Astrocyte of the hippocampus (primary cell): ENCODE data around the gene CAMTA1.

ENCODE experiments used
- DNase-seq: peaks from one replicate; pipeline ENCODE4 v3.0.0; 2011; ENCODE audit warnings: low read depth, low spot score

CAMTA1 gene

GRCh38 chr1:6971699-6972098 lies 186.4 kb downstream of the CAMTA1 start:
- DNase-seq: no peak

GRCh38 chr1:6972399-6972798 lies 187.1 kb downstream of the CAMTA1 start:
- DNase-seq: no peak

- no peak for DNase-seq
Measured at GRCh38 chr1:6975331-6976043, 190.2 kb downstream of the CAMTA1 start.

GRCh38 chr1:6976044-6976375 lies 190.8 kb downstream of the CAMTA1 start:
- no peak for DNase-seq

GRCh38 chr1:6979003-6979613 lies 193.9 kb downstream of the CAMTA1 start:
- no peak for DNase-seq

GRCh38 chr1:6981595-6981994 lies 196.3 kb downstream of the CAMTA1 start:
- no peak for DNase-seq

GRCh38 chr1:6982443-6982842 lies 197.2 kb downstream of the CAMTA1 start:
- no peak for DNase-seq

GRCh38 chr1:6982860-6983259 lies 197.6 kb downstream of the CAMTA1 start:
- no peak for DNase-seq

- DNase-seq: no peak
Measured at GRCh38 chr1:6984536-6984935, 199.3 kb downstream of the CAMTA1 start.

GRCh38 chr1:6984986-6985385 lies 199.7 kb downstream of the CAMTA1 start:
- peak; percentile 37 for DNase-seq

- no peak for DNase-seq
Measured at GRCh38 chr1:6985549-6986276, 200.5 kb downstream of the CAMTA1 start.

- DNase-seq: no peak
Measured at GRCh38 chr1:6986281-6986680, 201.0 kb downstream of the CAMTA1 start.

GRCh38 chr1:6987940-6988339 lies 202.7 kb downstream of the CAMTA1 start:
- DNase-seq: no peak

- no peak for DNase-seq
Measured at GRCh38 chr1:6988796-6989195, 203.5 kb downstream of the CAMTA1 start.

GRCh38 chr1:6989212-6990159 lies 204.2 kb downstream of the CAMTA1 start:
- no peak for DNase-seq

GRCh38 chr1:6991266-6991665 lies 206.0 kb downstream of the CAMTA1 start:
- peak; percentile 77 for DNase-seq

- no peak for DNase-seq
Measured at GRCh38 chr1:6995789-6996188, 210.5 kb downstream of the CAMTA1 start.

GRCh38 chr1:6996371-6996770 lies 211.1 kb downstream of the CAMTA1 start:
- no peak for DNase-seq

- DNase-seq: no peak
Measured at GRCh38 chr1:6996866-6997265, 211.6 kb downstream of the CAMTA1 start.

- no peak for DNase-seq
Measured at GRCh38 chr1:6998267-6998666, 213.0 kb downstream of the CAMTA1 start.

GRCh38 chr1:6999826-7000225 lies 214.6 kb downstream of the CAMTA1 start:
- DNase-seq: no peak

- DNase-seq: no peak
Measured at GRCh38 chr1:7000720-7001119, 215.5 kb downstream of the CAMTA1 start.
